Fibroblast of skin of right biceps (primary cell): ENCODE results near the gene DCTN4.
"Not testable (repeated sequence)": the region's sequence is repeated elsewhere in the genome, so short reads cannot be mapped to it uniquely, and the experiment has no call there.

ENCODE experiments used
- DNase-seq: peaks from one replicate; pipeline ENCODE4 v3.0.0-alpha.2; 2013

Gene DCTN4

DNA sequence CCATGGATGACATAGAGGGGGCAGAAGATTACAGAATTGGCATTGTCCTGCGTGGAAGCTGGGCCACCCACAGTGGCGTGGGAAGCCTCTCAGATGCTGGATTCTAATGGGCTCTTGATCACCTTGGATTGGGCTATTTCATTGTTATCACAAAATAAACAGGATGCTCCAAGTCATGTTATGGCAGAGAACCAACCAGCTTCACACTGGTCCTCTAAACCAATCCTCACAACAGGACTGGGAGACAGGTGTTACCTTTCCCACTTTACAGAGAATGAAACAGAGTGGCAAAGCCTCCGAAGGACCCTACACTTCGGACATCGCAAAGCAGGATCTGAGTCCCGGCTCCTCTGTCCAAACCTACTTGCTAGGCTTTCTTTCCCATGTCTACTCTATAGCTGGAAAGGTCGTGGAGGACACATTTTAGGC, 19.3 kb upstream of the DCTN4 start:
- DNase-seq: no peak

GRCh38 chr5:150777685-150778084, 18.9 kb upstream of the DCTN4 start:
- no peak for DNase-seq

DNA sequence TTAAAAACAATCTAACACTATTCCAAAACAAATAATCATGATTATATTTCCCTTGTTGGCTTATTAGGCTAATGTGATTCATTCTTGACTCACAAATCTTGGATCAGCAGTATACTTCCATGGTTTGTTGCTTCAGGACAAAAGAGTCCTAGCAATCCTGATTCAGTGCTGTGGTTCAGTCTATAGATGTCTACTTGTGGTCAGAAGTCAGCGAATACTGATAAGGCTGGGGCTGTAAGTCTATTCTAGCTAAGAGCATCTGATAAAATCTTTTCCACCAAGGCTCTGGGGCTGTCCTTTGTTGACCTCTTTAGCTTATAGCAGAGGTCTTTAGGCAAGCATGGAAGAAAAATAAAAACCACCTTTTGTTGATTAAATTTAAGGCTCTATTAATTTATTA, 15.3 kb upstream of the DCTN4 start:
- peak; percentile 88 for DNase-seq

- DNase-seq: no peak
Measured at GRCh38 chr5:150771034-150771795, 12.4 kb upstream of the DCTN4 start.

DNA sequence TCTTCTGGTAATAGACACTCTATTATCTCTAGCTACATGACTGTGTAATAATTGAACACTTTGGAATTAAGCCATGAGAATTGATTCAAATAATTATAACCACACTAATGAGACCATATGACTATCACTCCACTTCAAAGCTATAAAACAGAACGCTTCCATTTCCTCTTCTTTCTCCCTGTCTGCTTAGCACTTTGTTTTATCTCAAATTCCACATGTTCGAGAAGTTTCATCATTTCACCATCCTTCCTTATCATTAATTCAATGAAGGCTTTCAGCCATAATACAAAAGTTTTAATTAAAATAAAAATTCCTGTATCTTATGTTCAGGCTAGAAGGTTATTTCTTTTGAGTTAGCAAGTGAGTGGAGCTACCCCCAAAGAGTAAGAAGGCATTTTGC, 7.4 kb upstream of the DCTN4 start:
- DNase-seq: no peak

- DNase-seq: no peak
Measured at GRCh38 chr5:150765799-150766169, 7.0 kb upstream of the DCTN4 start.

DNA sequence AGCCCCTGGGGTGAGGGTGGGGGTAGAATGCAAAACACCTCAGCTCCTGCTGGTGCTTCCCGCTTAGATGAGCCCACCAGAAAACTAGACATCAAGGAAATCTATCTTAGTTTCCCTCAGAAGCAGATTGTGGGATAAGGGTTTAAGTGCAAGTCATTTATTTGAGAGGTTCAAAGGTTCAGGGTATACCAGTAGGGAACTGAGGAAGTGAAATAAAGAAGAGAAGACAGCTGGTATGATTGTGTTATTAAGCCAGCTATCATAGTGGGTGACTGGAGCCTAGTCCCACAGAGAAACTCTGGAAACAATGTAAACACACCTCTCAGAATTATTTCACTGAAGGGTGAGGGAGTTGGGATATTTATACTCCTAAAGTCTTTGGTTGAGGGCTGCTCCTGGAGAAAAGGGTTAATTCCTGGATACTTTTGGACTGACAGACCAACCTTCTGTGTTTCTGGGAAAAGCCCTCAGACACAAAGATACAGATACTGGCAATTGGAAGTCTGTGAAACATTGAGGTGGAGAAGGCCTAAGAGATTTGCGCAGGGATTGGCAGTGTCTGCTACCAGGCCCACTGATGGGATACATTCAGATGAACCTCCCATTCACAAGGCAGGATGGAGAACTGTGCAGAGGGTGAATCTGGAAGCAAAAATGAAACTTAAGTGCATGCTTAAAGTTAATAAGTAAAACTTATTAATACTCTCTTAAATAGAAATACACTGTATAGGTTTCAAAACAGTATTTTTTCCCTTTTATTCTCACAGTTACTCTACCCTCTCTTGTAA, 6.4 kb upstream of the DCTN4 start:
- no peak for DNase-seq

DNA sequence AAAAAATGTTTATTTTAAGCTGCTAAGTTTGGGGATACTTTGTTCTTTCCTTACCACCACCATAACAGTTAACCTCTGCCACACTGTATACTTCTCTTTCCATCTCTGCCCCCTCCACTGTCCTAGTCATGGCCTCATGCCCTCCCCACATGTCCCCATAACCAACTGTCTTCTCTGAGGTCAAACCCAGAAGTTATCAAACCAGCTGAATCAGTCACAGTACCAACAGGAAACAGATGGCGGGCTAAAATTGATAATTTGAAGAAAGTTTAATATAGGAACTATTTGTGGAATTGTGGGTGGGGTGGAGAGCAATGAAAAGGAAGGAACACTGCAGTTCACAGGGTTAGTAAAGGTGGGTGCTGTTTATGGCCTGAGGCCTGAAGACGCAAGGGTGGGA, 5.7 kb upstream of the DCTN4 start:
- no peak for DNase-seq

- peak; percentile 89 for DNase-seq
Measured at GRCh38 chr5:150763023-150763769, 4.4 kb upstream of the DCTN4 start.

DNA sequence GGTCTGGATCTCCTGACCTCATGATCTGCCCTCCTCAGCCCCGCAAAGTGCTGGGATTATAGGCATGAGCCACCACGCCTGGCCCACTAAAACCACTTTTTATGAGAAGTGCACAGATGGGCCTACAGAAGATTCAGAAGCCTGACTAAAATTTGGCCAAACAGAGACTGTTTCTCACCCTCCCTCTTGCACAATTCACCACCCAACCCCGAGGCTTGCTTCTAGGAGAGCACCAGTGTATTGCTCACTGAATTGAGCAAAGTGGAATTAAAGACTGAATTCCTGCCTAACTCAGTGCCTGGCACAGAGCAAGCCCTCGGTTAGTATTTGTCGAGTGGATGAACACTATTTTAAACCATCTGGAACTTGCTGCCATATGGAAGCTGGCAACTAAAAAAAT, 3.4 kb upstream of the DCTN4 start:
- DNase-seq: no peak

DNA sequence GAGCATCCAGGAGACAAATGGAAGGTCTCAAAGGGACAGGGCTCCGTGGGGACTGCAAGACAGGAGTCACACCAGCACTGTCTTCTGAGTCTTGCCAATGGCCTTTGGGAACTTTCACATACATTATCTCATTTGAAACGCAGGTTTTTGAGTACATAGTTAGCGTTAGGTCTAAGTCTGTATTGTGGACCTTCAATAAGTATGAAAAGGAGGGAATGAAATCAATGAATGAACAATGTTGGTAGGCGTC, 442 bp upstream of the DCTN4 start:
- DNase-seq: no peak

DNA sequence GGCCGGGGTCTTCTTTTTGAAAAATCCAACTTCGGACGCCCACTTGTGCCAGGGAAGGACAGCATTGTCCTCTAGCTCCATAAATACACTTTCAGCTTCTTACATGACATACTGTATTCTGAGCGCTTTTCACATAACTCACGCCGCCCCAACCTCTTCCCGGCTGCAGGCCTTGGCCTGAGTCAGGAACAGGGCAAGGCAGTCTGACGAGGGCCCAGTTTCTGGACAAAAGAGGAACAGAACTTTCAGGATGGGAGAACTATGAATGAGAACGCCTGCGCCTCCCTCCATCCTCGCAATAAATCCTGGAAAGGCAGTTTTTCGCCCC, 650 bp downstream of the DCTN4 start:
- DNase-seq: no peak

- no peak for DNase-seq
Measured at GRCh38 chr5:150757087-150757649, 1.6 kb downstream of the DCTN4 start.

- DNase-seq: no peak
Measured at GRCh38 chr5:150753863-150754262, 5.0 kb downstream of the DCTN4 start.

DNA sequence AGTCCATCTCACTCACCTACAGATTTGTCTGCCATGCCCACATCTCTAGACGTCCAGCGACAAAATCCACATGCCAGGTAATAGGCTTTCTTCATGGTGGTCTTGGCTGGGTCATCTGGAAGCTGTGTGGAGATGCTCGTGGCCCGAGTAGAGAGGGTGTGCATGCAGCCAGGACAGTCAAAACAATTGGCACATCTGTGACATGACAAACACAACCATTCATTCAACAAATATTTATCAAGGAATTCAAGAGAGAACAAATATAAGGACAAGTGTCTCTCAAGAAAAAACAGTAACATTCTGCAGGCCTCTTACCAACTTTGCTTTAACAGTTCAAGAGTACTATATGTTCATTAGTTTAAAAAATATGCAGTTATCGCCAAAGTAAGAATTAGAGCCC, 5.4 kb downstream of the DCTN4 start:
- DNase-seq: no peak

- no peak for DNase-seq
Measured at GRCh38 chr5:150751096-150751891, 7.5 kb downstream of the DCTN4 start.

GRCh38 chr5:150750469-150750868, 8.3 kb downstream of the DCTN4 start:
- DNase-seq: no peak

DNA sequence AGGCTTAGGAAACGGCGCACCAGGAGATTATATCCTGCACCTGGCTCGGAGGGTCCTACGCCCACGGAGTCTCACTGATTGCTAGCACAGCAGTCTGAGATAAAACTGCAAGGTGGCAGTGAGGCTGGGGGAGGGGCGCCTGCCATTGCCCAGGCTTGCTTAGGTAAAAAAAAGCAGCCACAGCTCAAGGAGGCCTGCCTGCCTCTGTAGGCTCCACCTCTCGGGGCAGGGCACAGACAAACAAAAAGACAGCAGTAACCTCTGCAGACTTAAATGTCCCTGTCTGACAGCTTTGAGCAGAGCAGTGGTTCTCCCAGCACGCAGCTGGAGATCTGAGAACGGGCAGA, 15.7 kb downstream of the DCTN4 start:
- not testable (repeated sequence) for DNase-seq

- DNase-seq: not testable (repeated sequence)
Measured at GRCh38 chr5:150742455-150743141, 16.2 kb downstream of the DCTN4 start.

- DNase-seq: no peak
Measured at GRCh38 chr5:150740992-150741391, 17.8 kb downstream of the DCTN4 start.

GRCh38 chr5:150738862-150739261, 20.0 kb downstream of the DCTN4 start:
- DNase-seq: no peak

- DNase-seq: no peak
Measured at GRCh38 chr5:150734579-150735384, 24.0 kb downstream of the DCTN4 start.
